ENCODE results near the gene SPNS2.

Gene SPNS2

DNA sequence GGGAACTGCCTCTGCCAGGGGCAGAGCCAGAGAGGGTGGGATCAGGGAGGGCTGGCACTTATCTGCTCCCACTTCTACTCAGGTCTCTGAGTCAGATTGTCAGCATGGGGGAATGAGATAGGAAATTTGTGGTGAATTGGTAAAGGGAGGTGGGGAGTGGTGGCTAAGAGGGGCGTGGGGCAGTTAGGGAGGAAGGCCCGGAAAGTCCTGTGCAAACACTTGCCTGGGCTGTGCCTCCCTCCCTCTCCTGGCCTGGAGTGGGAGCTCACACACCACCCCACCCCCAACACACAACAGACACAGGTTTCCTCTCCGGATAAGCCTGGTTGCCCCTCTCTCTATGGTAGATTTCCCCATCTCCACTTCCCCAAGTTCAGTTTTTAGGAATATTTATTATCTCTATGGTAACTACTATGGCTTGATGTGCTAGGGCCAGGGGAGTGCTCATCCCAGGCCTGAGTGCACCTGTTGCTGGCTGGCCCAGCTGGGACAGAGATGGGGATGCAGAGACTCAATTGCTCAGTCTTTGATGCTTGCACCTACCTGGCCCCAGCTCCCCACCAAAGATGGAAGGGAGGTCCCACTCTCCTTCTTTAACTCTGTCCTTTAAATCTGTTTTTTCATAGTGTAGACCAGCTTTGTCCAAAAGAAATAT is 2.7 kb downstream of the SPNS2 start:
- Histone ChIP-seq H3K4ac (ENCODE audit: low read depth, low read length) (no peak overlapping the region), H3K27me3 (ENCODE audit: insufficient read depth, low read length, poor library complexity) (peaks cover 13% of the 10 kb centered on the region), H2BK5ac (ENCODE audit: low read length) (no peak overlapping the region), H4K8ac (ENCODE audit: low read depth, low read length) (no peak overlapping the region), H3K23ac (ENCODE audit: low read length) (no peak overlapping the region), H3K27ac (ENCODE audit: low read depth, low read length) (no peak overlapping the region), H3K18ac (ENCODE audit: low read length) (no peak overlapping the region), H4K5ac (ENCODE audit: low read length) (no peak overlapping the region), H3K79me1 (ENCODE audit: low read length) (no peaks in the 10 kb centered on the region), H2BK15ac (replicated peaks; ENCODE audit: low read depth) (no peak overlapping the region), H2BK120ac (ENCODE audit: low read depth, low read length) (no peak overlapping the region), H2AK5ac (ENCODE audit: low read length) (no peak overlapping the region), H3K56ac (ENCODE audit: low read length) (no peak overlapping the region), H3K36me3 (ENCODE audit: control insufficient read depth, insufficient read depth, low read length) (no peaks in the 10 kb centered on the region), H3K4me3 (ENCODE audit: low read length) (no peak overlapping the region), H3K79me2 (ENCODE audit: control insufficient read depth, insufficient read depth, low read length) (no peaks in the 10 kb centered on the region), H3K4me2 (ENCODE audit: low read length) (no peak overlapping the region), H3K4me1 (ENCODE audit: control insufficient read depth, low read depth, low read length) (no peaks in the 10 kb centered on the region), H3K9ac (ENCODE audit: low read length) (no peak overlapping the region)
- no peak for DNase-seq
- WGBS (ENCODE audit: extremely low coverage, insufficient coverage, low lambda C conversion rate) = no CpG with 5 or more reads among the region's 3 CpGs

GRCh38 chr17:4502466-4503154 is 3.9 kb downstream of the SPNS2 start:
- no peak overlapping the region for H4K8ac ChIP-seq (ENCODE audit: low read depth, low read length)

GRCh38 chr17:4503283-4504025 is 4.8 kb downstream of the SPNS2 start:
- Histone ChIP-seq H4K5ac (ENCODE audit: low read length) (no peak overlapping the region), H3K56ac (ENCODE audit: low read length) (no peak overlapping the region), H3K23ac (ENCODE audit: low read length) (no peak overlapping the region), H3K27me3 (ENCODE audit: insufficient read depth, low read length, poor library complexity) (peaks cover 12% of the 10 kb centered on the region), H3K9ac (ENCODE audit: low read length) (no peak overlapping the region), H3K79me1 (ENCODE audit: low read length) (no peaks in the 10 kb centered on the region), H3K18ac (ENCODE audit: low read length) (no peak overlapping the region), H4K8ac (ENCODE audit: low read depth, low read length) (no peak overlapping the region), H3K4me1 (ENCODE audit: control insufficient read depth, low read depth, low read length) (no peaks in the 10 kb centered on the region), H2AK5ac (ENCODE audit: low read length) (no peak overlapping the region), H2BK15ac (replicated peaks; ENCODE audit: low read depth) (no peak overlapping the region), H3K4me2 (ENCODE audit: low read length) (no peak overlapping the region), H2BK120ac (ENCODE audit: low read depth, low read length) (no peak overlapping the region), H3K4ac (ENCODE audit: low read depth, low read length) (no peak overlapping the region), H3K36me3 (ENCODE audit: control insufficient read depth, insufficient read depth, low read length) (no peaks in the 10 kb centered on the region), H3K4me3 (ENCODE audit: low read length) (no peak overlapping the region), H3K27ac (ENCODE audit: low read depth, low read length) (no peak overlapping the region), H3K79me2 (ENCODE audit: control insufficient read depth, insufficient read depth, low read length) (no peaks in the 10 kb centered on the region), H2BK5ac (ENCODE audit: low read length) (no peak overlapping the region)
- WGBS (ENCODE audit: extremely low coverage, insufficient coverage, low lambda C conversion rate) = no CpG with 5 or more reads among the region's 4 CpGs
- DNase-seq = no peak

More at GRCh38 chr17:4502466-4503154, 3.9 kb downstream of the SPNS2 start:
- Histone ChIP-seq H4K5ac (ENCODE audit: low read length) (no peak overlapping the region), H3K36me3 (ENCODE audit: control insufficient read depth, insufficient read depth, low read length) (no peaks in the 10 kb centered on the region), H3K4me2 (ENCODE audit: low read length) (no peak overlapping the region), H3K18ac (ENCODE audit: low read length) (no peak overlapping the region), H3K56ac (ENCODE audit: low read length) (no peak overlapping the region), H2BK120ac (ENCODE audit: low read depth, low read length) (no peak overlapping the region), H2BK5ac (ENCODE audit: low read length) (no peak overlapping the region), H3K27me3 (ENCODE audit: insufficient read depth, low read length, poor library complexity) (peaks cover 13% of the 10 kb centered on the region), H3K79me1 (ENCODE audit: low read length) (no peaks in the 10 kb centered on the region), H3K23ac (ENCODE audit: low read length) (no peak overlapping the region), H3K4me1 (ENCODE audit: control insufficient read depth, low read depth, low read length) (no peaks in the 10 kb centered on the region), H3K4ac (ENCODE audit: low read depth, low read length) (no peak overlapping the region), H3K4me3 (ENCODE audit: low read length) (no peak overlapping the region), H3K27ac (ENCODE audit: low read depth, low read length) (no peak overlapping the region), H3K79me2 (ENCODE audit: control insufficient read depth, insufficient read depth, low read length) (no peaks in the 10 kb centered on the region), H2BK15ac (replicated peaks; ENCODE audit: low read depth) (no peak overlapping the region), H2AK5ac (ENCODE audit: low read length) (no peak overlapping the region), H3K9ac (ENCODE audit: low read length) (no peak overlapping the region)
- no peak for DNase-seq
- no CpG with 5 or more reads among the region's 18 CpGs for WGBS (ENCODE audit: extremely low coverage, insufficient coverage, low lambda C conversion rate)

DNA sequence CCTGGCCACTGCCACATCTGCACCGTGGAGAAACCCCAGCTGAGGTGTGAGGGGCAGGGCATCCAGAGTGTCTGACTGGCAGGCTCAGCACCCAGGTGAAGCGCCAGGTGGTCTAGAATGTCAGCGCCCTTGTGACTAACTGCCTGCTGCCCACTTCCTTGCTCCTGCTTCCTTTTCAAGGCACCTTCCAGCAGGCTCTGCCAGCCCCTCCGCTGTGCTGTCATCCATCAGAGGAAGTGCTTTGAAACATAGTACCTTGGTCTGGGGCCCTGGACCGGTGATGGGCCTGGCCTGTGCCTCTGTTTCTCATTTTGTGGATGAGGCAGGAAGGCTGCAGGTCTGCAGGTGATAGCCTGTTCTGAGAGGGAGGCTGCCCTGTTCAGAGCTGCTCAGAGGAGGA is 5.5 kb downstream of the SPNS2 start:
- Histone ChIP-seq H3K79me2 (ENCODE audit: control insufficient read depth, insufficient read depth, low read length) (no peaks in the 10 kb centered on the region), H3K18ac (ENCODE audit: low read length) (no peak overlapping the region), H4K8ac (ENCODE audit: low read depth, low read length) (no peak overlapping the region), H3K79me1 (ENCODE audit: low read length) (no peaks in the 10 kb centered on the region), H4K5ac (ENCODE audit: low read length) (no peak overlapping the region), H3K23ac (ENCODE audit: low read length) (no peak overlapping the region), H2BK120ac (ENCODE audit: low read depth, low read length) (no peak overlapping the region), H3K4ac (ENCODE audit: low read depth, low read length) (no peak overlapping the region), H3K4me2 (ENCODE audit: low read length) (no peak overlapping the region), H3K4me3 (ENCODE audit: low read length) (no peak overlapping the region), H3K27me3 (ENCODE audit: insufficient read depth, low read length, poor library complexity) (peaks cover 11% of the 10 kb centered on the region), H3K27ac (ENCODE audit: low read depth, low read length) (no peak overlapping the region), H2AK5ac (ENCODE audit: low read length) (no peak overlapping the region), H2BK15ac (replicated peaks; ENCODE audit: low read depth) (no peak overlapping the region), H3K4me1 (ENCODE audit: control insufficient read depth, low read depth, low read length) (no peaks in the 10 kb centered on the region), H2BK5ac (ENCODE audit: low read length) (no peak overlapping the region), H3K56ac (ENCODE audit: low read length) (no peak overlapping the region), H3K9ac (ENCODE audit: low read length) (no peak overlapping the region), H3K36me3 (ENCODE audit: control insufficient read depth, insufficient read depth, low read length) (no peaks in the 10 kb centered on the region)
- DNase-seq = no peak
- WGBS (ENCODE audit: extremely low coverage, insufficient coverage, low lambda C conversion rate) = no CpG with 5 or more reads among the region's 5 CpGs

DNA sequence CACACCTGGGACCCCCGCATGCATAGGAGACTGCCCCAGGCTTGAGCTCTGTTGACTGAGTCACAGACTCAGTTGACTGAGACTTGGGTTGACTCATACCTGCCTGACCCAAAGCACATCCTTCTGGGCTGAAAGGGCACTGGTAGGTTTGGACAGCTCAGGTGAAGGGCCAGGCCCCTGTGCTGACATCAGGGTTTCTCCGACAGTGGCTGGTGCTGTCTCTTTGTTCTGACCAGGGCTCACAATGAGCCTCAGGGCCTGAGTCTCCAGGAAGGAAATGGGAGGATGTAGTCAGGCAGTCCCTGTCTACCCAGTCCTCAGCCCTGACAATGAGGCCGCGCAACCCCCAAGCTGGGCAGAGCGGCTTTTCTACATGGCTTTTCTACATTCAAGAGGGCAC is 6.5 kb downstream of the SPNS2 start:
- Histone ChIP-seq H3K27ac (ENCODE audit: low read depth, low read length) (no peak overlapping the region), H2BK5ac (ENCODE audit: low read length) (no peak overlapping the region), H3K4ac (ENCODE audit: low read depth, low read length) (no peak overlapping the region), H3K9ac (ENCODE audit: low read length) (no peak overlapping the region), H2AK5ac (ENCODE audit: low read length) (no peak overlapping the region), H3K79me1 (ENCODE audit: low read length) (no peaks in the 10 kb centered on the region), H3K18ac (ENCODE audit: low read length) (no peak overlapping the region), H4K5ac (ENCODE audit: low read length) (no peak overlapping the region), H3K36me3 (ENCODE audit: control insufficient read depth, insufficient read depth, low read length) (no peaks in the 10 kb centered on the region), H2BK120ac (ENCODE audit: low read depth, low read length) (no peak overlapping the region), H2BK15ac (replicated peaks; ENCODE audit: low read depth) (no peak overlapping the region), H3K4me3 (ENCODE audit: low read length) (no peak overlapping the region), H3K4me2 (ENCODE audit: low read length) (no peak overlapping the region), H3K79me2 (ENCODE audit: control insufficient read depth, insufficient read depth, low read length) (no peaks in the 10 kb centered on the region), H3K23ac (ENCODE audit: low read length) (no peak overlapping the region), H3K4me1 (ENCODE audit: control insufficient read depth, low read depth, low read length) (no peaks in the 10 kb centered on the region), H4K8ac (ENCODE audit: low read depth, low read length) (no peak overlapping the region), H3K27me3 (ENCODE audit: insufficient read depth, low read length, poor library complexity) (peaks cover 5% of the 10 kb centered on the region), H3K56ac (ENCODE audit: low read length) (no peak overlapping the region)
- no CpG with 5 or more reads among the region's 5 CpGs for WGBS (ENCODE audit: extremely low coverage, insufficient coverage, low lambda C conversion rate)
- DNase-seq = peak; percentile 58

All from mesendoderm (in vitro differentiated cells).